ENCODE measurements around the gene PAMR1.

GRCh38 chr11:35463331-35463751 is 62.1 kb downstream of the PAMR1 start:
- TF ChIP-seq, protein P1, sequence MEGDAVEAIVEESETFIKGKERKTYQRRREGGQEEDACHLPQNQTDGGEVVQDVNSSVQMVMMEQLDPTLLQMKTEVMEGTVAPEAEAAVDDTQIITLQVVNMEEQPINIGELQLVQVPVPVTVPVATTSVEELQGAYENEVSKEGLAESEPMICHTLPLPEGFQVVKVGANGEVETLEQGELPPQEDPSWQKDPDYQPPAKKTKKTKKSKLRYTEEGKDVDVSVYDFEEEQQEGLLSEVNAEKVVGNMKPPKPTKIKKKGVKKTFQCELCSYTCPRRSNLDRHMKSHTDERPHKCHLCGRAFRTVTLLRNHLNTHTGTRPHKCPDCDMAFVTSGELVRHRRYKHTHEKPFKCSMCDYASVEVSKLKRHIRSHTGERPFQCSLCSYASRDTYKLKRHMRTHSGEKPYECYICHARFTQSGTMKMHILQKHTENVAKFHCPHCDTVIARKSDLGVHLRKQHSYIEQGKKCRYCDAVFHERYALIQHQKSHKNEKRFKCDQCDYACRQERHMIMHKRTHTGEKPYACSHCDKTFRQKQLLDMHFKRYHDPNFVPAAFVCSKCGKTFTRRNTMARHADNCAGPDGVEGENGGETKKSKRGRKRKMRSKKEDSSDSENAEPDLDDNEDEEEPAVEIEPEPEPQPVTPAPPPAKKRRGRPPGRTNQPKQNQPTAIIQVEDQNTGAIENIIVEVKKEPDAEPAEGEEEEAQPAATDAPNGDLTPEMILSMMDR (IDR thresholded peaks at IDR 0.05), result no peak
- TF ChIP-seq POLR2A (IDR thresholded peaks at IDR 0.05), result no peak

Measured in ovary (tissue), 3 donors.